Left ventricle myocardium inferior (tissue), 1 donor: ENCODE results near the gene ACP1. TPM values are rescaled to one million over a fixed set of nuclear protein-coding genes. Genes with fewer than 3 reads are reported as not detected.

Source experiments
- DNase-seq: peaks from one replicate; pipeline ENCODE4 v3.0.0-alpha.2; 2020
- H3K27ac ChIP-seq: fragments of 200-600 bp; replicated peaks from 2 replicates; pipeline ENCODE4 v1.8.0; 2021
- H3K27me3 ChIP-seq: fragments of 200-600 bp; 2 replicates; pipeline ENCODE4 v1.8.0; 2021; ENCODE audit warnings: low read depth
- H3K36me3 ChIP-seq: fragments of 200-600 bp; 2 replicates; pipeline ENCODE4 v1.8.0; 2021
- H3K4me1 ChIP-seq: fragments of 200-600 bp; 2 replicates; pipeline ENCODE4 v1.8.0; 2021
- H3K4me3 ChIP-seq: fragments of 200-600 bp; 2 replicates; pipeline ENCODE4 v1.8.0; 2021; ENCODE audit warnings: mild to moderate bottlenecking, moderate library complexity
- H3K9me3 ChIP-seq: fragments of 200-600 bp; replicated peaks from 2 replicates; pipeline ENCODE4 v1.8.0; 2021
- CTCF ChIP-seq: fragments of 200-600 bp; IDR thresholded peaks from 2 replicates; pipeline ENCODE4 v1.8.0; 2021; ENCODE audit warnings: antibody characterized with exemption, mild to moderate bottlenecking, borderline replicate concordance
- intact Hi-C: fragments of 100-400 bp; cut with micrococcal nuclease; formaldehyde crosslinking; loops from one replicate; pipeline ENCODE4 v1.11.0; 2022
- long read RNA-seq: library from polyadenylated mRNA; unstranded; transcript quantifications from one replicate; pipeline ENCODE4 v2.0.0, GENCODE V29; 2021
- total RNA-seq: library from RNA; stranded (reverse); fragmentation: NEBNext Ultra II Directional; extraction: Animal tissue kit (Norgen Biotek cat#: 25700); gene quantifications from one replicate; pipeline ENCODE4 v1.2.1, GENCODE V29; 2021
- donor health status: DM: no; HTN: yes; CAD: no; lungs with severe emphysema.

Gene ACP1
- total RNA-seq = 68.0 TPM
- long read RNA-seq, transcript ACP1-202 (6 exons, 1,552 nt) = minor isoform, 7 of 117 reads
- long read RNA-seq, transcript ACP1-206 (5 exons, 689 nt) = minor isoform, 6 of 117 reads
- long read RNA-seq, transcript ACP1-201 (6 exons, 1,549 nt) = major isoform, 88 of 117 reads
- long read RNA-seq, transcript ACP1-209 (7 exons, 577 nt) = minor isoform, 11 of 117 reads
- long read RNA-seq, partial matches to known transcripts = 0 of 117 reads
- long read RNA-seq, other reads (novel, unspliced or antisense) = 4 of 117 reads

- Histone ChIP-seq H3K36me3 (peaks cover 7% of the 10 kb centered on the region), H3K9me3 (no peaks in the 10 kb centered on the region), H3K4me1 (peaks cover 64% of the 10 kb centered on the region), H3K27me3 (no peaks in the 10 kb centered on the region), H3K4me3 (peak within 1 kb of the TSS; percentile 79), H3K27ac (peak within 1 kb of the TSS; percentile 84)
- intact Hi-C loops = no loop called here
- peak; percentile 94 for DNase-seq
- no peak for TF ChIP-seq CTCF
Observed at GRCh38 chr2:264493-265468, at the start of gene ACP1. Gene ACP1 (plus strand): TSS chr2:264947. CDS start chr2:264965, 18 bp downstream.

- Histone ChIP-seq H3K4me3 (no peak overlapping the region), H3K9me3 (peaks cover 13% of the 10 kb centered on the region), H3K27me3 (peaks cover 22% of the 10 kb centered on the region), H3K27ac (no peak overlapping the region), H3K4me1 (no peaks in the 10 kb centered on the region), H3K36me3 (peaks cover 19% of the 10 kb centered on the region)
- intact Hi-C loops = no loop called here
- DNase-seq = no peak
- no peak for TF ChIP-seq CTCF
Observed at GRCh38 chr2:216068-216467, 48.7 kb upstream of the ACP1 start.

GRCh38 chr2:223451-223850 lies 41.3 kb upstream of the ACP1 start:
- Histone ChIP-seq H3K4me1 (no peaks in the 10 kb centered on the region), H3K4me3 (no peak overlapping the region), H3K9me3 (no peaks in the 10 kb centered on the region), H3K27ac (no peak overlapping the region), H3K27me3 (no peaks in the 10 kb centered on the region), H3K36me3 (peaks cover 63% of the 10 kb centered on the region)
- intact Hi-C loops = no loop called here
- no peak for TF ChIP-seq CTCF
- no peak for DNase-seq

GRCh38 chr2:223971-224760 lies 40.6 kb upstream of the ACP1 start:
- Histone ChIP-seq H3K27me3 (no peaks in the 10 kb centered on the region), H3K36me3 (peaks cover 64% of the 10 kb centered on the region), H3K9me3 (no peaks in the 10 kb centered on the region), H3K4me1 (no peaks in the 10 kb centered on the region), H3K4me3 (no peak overlapping the region), H3K27ac (no peak overlapping the region)
- no peak for TF ChIP-seq CTCF
- no peak for DNase-seq
- intact Hi-C loops = no loop called here

GRCh38 chr2:228115-228514 lies 36.6 kb upstream of the ACP1 start:
- Histone ChIP-seq H3K27ac (no peak overlapping the region), H3K36me3 (peaks cover 73% of the 10 kb centered on the region), H3K9me3 (no peaks in the 10 kb centered on the region), H3K4me3 (no peak overlapping the region), H3K4me1 (no peaks in the 10 kb centered on the region), H3K27me3 (no peaks in the 10 kb centered on the region)
- DNase-seq = no peak
- TF ChIP-seq CTCF = no peak
- intact Hi-C loops = no loop called here
